Prostate gland (tissue), 2 donors: ENCODE results near the gene SPCS3.

Experiments
- POLR2A ChIP-seq: fragments of 450-650 bp; IDR thresholded peaks from one replicate; pipeline ENCODE4 v1.6.1; 2016; ENCODE audit warnings: antibody characterized with exemption, mild to moderate bottlenecking
- POLR2AphosphoS5 ChIP-seq: sonication (generic); formaldehyde crosslinking; IDR thresholded peaks from one replicate; pipeline ENCODE4 v1.6.1; 2017; ENCODE audit warnings: antibody characterized with exemption
- TF ChIP-seq, protein P1 (sequence below), 4 experiments: fragments of 200-600 bp in 2 of 4; fragments of 450-650 bp in 2 of 4; sonication (generic) in 2 of 4; IDR thresholded peaks; 1 replicate in 3 of 4; 2 replicates in 1 of 4; pipeline ENCODE4 v1.5.1; 2016 to 2019; ENCODE audit warnings: antibody characterized with exemption in 4 of 4, mild to moderate bottlenecking in 2 of 4, moderate library complexity in 2 of 4

DNA sequence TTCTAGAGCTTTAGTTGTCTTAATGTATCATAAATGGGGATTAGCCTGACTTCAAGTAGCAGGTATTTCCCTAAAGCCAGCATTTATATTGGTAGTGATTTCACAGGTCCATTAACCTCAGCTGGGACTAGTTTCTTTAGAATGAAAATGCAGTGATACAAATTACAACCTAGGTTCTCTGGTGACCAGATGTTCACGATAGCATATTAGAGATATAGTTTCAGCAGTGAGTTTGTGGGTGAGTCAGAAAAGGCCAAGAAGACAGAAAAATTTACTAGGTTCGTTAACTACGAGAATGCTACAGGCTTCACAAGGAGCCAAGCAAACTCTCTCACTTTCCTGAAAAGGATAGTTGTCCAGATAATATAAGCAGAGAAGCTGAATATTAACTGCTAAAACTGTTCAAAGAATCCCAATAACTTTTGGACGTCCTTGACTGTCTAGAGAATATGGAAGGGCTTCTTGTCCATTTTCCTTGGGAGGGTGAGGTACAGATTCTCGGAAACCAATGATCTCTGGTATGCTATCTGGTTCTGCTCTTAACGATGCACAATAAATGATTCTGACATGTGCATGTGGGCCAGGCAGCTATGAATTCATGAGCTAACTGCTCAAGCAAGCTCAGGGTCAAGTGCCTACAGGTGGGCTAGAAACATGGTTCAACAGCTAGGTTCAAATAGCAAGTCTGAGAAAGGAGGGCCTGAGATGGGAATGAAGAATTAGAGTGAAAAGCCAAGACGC lies 6.0 kb upstream of the SPCS3 start:
- TF ChIP-seq, protein P1, sequence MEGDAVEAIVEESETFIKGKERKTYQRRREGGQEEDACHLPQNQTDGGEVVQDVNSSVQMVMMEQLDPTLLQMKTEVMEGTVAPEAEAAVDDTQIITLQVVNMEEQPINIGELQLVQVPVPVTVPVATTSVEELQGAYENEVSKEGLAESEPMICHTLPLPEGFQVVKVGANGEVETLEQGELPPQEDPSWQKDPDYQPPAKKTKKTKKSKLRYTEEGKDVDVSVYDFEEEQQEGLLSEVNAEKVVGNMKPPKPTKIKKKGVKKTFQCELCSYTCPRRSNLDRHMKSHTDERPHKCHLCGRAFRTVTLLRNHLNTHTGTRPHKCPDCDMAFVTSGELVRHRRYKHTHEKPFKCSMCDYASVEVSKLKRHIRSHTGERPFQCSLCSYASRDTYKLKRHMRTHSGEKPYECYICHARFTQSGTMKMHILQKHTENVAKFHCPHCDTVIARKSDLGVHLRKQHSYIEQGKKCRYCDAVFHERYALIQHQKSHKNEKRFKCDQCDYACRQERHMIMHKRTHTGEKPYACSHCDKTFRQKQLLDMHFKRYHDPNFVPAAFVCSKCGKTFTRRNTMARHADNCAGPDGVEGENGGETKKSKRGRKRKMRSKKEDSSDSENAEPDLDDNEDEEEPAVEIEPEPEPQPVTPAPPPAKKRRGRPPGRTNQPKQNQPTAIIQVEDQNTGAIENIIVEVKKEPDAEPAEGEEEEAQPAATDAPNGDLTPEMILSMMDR (IDR thresholded peaks at IDR 0.05), result no peak
- no peak for TF ChIP-seq POLR2AphosphoS5
- no peak for TF ChIP-seq POLR2A
